HG02759 (cell line): ENCODE results near the gene SEC14L5.

Experiments
- ATAC-seq: cut with Tn5 transposase; IDR thresholded peaks from one replicate; pipeline ENCODE4 v1.9.1; 2021; ENCODE audit warnings: mild to moderate bottlenecking, moderate library complexity; ENCODE audit not compliant: unreplicated experiment

The SEC14L5 gene

GRCh38 chr16:5007256-5007655 is 49.1 kb downstream of the SEC14L5 start:
- ATAC-seq = no peak

GRCh38 chr16:5008311-5008731 is 50.2 kb downstream of the SEC14L5 start:
- ATAC-seq = no peak

- ATAC-seq = no peak
Observed at GRCh38 chr16:5010576-5011329, 52.6 kb downstream of the SEC14L5 start.

- no peak for ATAC-seq
Observed at GRCh38 chr16:5011637-5012036, 53.5 kb downstream of the SEC14L5 start.

- ATAC-seq = no peak
Observed at GRCh38 chr16:5012887-5013286, 54.8 kb downstream of the SEC14L5 start.

GRCh38 chr16:5015351-5015750 is 57.2 kb downstream of the SEC14L5 start:
- ATAC-seq = no peak

GRCh38 chr16:5015887-5016286 is 57.8 kb downstream of the SEC14L5 start:
- no peak for ATAC-seq

GRCh38 chr16:5016967-5017677 is 59.0 kb downstream of the SEC14L5 start:
- ATAC-seq = no peak

- no peak for ATAC-seq
Observed at GRCh38 chr16:5017678-5017969, 59.5 kb downstream of the SEC14L5 start.

- no peak for ATAC-seq
Observed at GRCh38 chr16:5018793-5019192, 60.7 kb downstream of the SEC14L5 start.

GRCh38 chr16:5019775-5020174 is 61.6 kb downstream of the SEC14L5 start:
- ATAC-seq = no peak

GRCh38 chr16:5020551-5020950 is 62.4 kb downstream of the SEC14L5 start:
- ATAC-seq = no peak

GRCh38 chr16:5022521-5022920 is 64.4 kb downstream of the SEC14L5 start:
- no peak for ATAC-seq

GRCh38 chr16:5024632-5025031 is 66.5 kb downstream of the SEC14L5 start:
- ATAC-seq = no peak

GRCh38 chr16:5025171-5025632 is 67.1 kb downstream of the SEC14L5 start:
- ATAC-seq = no peak

- no peak for ATAC-seq
Observed at GRCh38 chr16:5026664-5027063, 68.5 kb downstream of the SEC14L5 start.

GRCh38 chr16:5027086-5027485 is 69.0 kb downstream of the SEC14L5 start:
- ATAC-seq = no peak

- ATAC-seq = no peak
Observed at GRCh38 chr16:5027575-5028235, 69.6 kb downstream of the SEC14L5 start.

GRCh38 chr16:5028950-5029475 is 70.9 kb downstream of the SEC14L5 start:
- no peak for ATAC-seq

GRCh38 chr16:5030251-5030870 is 72.2 kb downstream of the SEC14L5 start:
- no peak for ATAC-seq

GRCh38 chr16:5031601-5032000 is 73.5 kb downstream of the SEC14L5 start:
- ATAC-seq = no peak
